Keratinocyte (primary cell): Measurements from ENCODE around the gene PLA2G4C. TPM values are rescaled to one million over a fixed set of nuclear protein-coding genes. Genes with fewer than 3 reads are reported as not detected.

ENCODE experiments used
- DNase-seq: peaks from one replicate; pipeline ENCODE4 v3.0.0-alpha.2; 2011; ENCODE audit warnings: low read depth, missing footprints, low spot score
- FAIRE-seq: peaks from 2 replicates; lab custom pipeline; 2011; peaks lifted over from hg19 to GRCh38; lab: Jason Lieb, UNC
- H2AFZ ChIP-seq: 2 replicates; pipeline ENCODE4 v1.6.0; 2012; ENCODE audit warnings: low read length, control low read depth, inconsistent platforms; ENCODE audit not compliant: control insufficient read depth
- H3K27ac ChIP-seq: 2 replicates; pipeline ENCODE4 v1.5.1; 2011; ENCODE audit warnings: low read length; ENCODE audit not compliant: control insufficient read depth, insufficient read depth
- H3K27me3 ChIP-seq: 3 replicates; pipeline ENCODE4 v1.6.0; 2011; ENCODE audit warnings: low read length; ENCODE audit not compliant: control insufficient read depth, insufficient read depth; ENCODE audit errors: extremely low read depth
- H3K36me3 ChIP-seq, 2 experiments: 2 replicates in 1 of 2; 3 replicates in 1 of 2; pipeline ENCODE4 v1.5.1; 2011; ENCODE audit warnings: low read length in 2 of 2, mild to moderate bottlenecking in 1 of 2; ENCODE audit not compliant: control insufficient read depth in 2 of 2, insufficient read depth in 2 of 2; ENCODE audit errors: extremely low read depth in 1 of 2
- H3K4me1 ChIP-seq: 3 replicates; pipeline ENCODE4 v1.5.1; 2011; ENCODE audit warnings: low read length; ENCODE audit not compliant: control insufficient read depth, insufficient read depth; ENCODE audit errors: extremely low read depth
- H3K4me2 ChIP-seq: 3 replicates; pipeline ENCODE4 v1.6.0; 2011; ENCODE audit warnings: low read depth, low read length; ENCODE audit not compliant: control insufficient read depth, insufficient read depth; ENCODE audit errors: extremely low read depth
- H3K4me3 ChIP-seq, 3 experiments: fragments of 200-600 bp in 1 of 3; sonication (generic) in 1 of 3; 2 replicates in 2 of 3; 3 replicates in 1 of 3; pipeline ENCODE4 v1.5.1; 2011 to 2016; ENCODE audit warnings: low read length in 3 of 3, mild to moderate bottlenecking in 3 of 3, control low read depth in 2 of 3, inconsistent platforms in 1 of 3, low read depth in 1 of 3, mixed read lengths in 1 of 3, mixed run types in 1 of 3, moderate library complexity in 1 of 3; ENCODE audit not compliant: control insufficient read depth in 2 of 3, insufficient read depth in 2 of 3; ENCODE audit errors: extremely low read depth in 1 of 3
- H3K79me2 ChIP-seq: 2 replicates; pipeline ENCODE4 v1.6.0; 2012; ENCODE audit warnings: low read length; ENCODE audit not compliant: control insufficient read depth, insufficient read depth
- H3K9ac ChIP-seq: 3 replicates; pipeline ENCODE4 v1.6.0; 2011; ENCODE audit warnings: low read length; ENCODE audit not compliant: control insufficient read depth, insufficient read depth; ENCODE audit errors: extremely low read depth
- H3K9me1 ChIP-seq: 3 replicates; pipeline ENCODE4 v1.6.0; 2011; ENCODE audit warnings: low read length; ENCODE audit not compliant: control insufficient read depth, insufficient read depth; ENCODE audit errors: extremely low read depth
- H3K9me3 ChIP-seq: 2 replicates; pipeline ENCODE4 v1.5.1; 2012; ENCODE audit warnings: low read depth, low read length; ENCODE audit not compliant: control insufficient read depth
- H4K20me1 ChIP-seq: 3 replicates; pipeline ENCODE4 v1.6.0; 2011; ENCODE audit warnings: low read length; ENCODE audit not compliant: control insufficient read depth, insufficient read depth; ENCODE audit errors: extremely low read depth
- CTCF ChIP-seq, 3 experiments: IDR thresholded peaks in 1 of 3; conservative IDR thresholded peaks in 1 of 3; optimal IDR thresholded peaks in 1 of 3; 2 replicates in 2 of 3; 3 replicates in 1 of 3; pipeline versions ENCODE3 to v1.5.1; 2011; ENCODE audit warnings: low read length in 3 of 3, mild to moderate bottlenecking in 3 of 3, moderate library complexity in 2 of 3, control low read depth in 1 of 3, inconsistent platforms in 1 of 3; ENCODE audit not compliant: insufficient read depth in 2 of 3; ENCODE audit errors: extremely low read depth in 1 of 3
- EZH2 ChIP-seq: IDR thresholded peaks from one replicate; pipeline ENCODE4 v1.6.1; 2012; ENCODE audit warnings: inconsistent platforms, mild to moderate bottlenecking, low read length, moderate library complexity
- dilution Hi-C: fragments of 300-500 bp; cut with MboI; formaldehyde crosslinking; loops from one replicate; pipeline ENCODE4 v1.7.0; 2020; ENCODE audit warnings: low sequenced_read_pairs; ENCODE audit not compliant: extremely low pct_ligation_motif_present
- polyA plus RNA-seq, 5 experiments: library from polyadenylated mRNA; depleted of rRNA in 3 of 5; stranded (reverse) in 3 of 5; stranded (forward) in 1 of 5; unstranded in 1 of 5; fragments of >200 nt; gene quantifications; 1 replicate in 1 of 5; 2 replicates in 3 of 5; 3 replicates in 1 of 5; pipeline versions ENCODE4 v1.2.1 to v1.2.3, GENCODE V29; 2011 to 2012; ENCODE audit warnings: missing spikeins in 2 of 5, low read depth in 1 of 5, low replicate concordance in 1 of 5

Gene PLA2G4C
- polyA plus RNA-seq, 1 donor (not counting 4 experiments of a cell fraction or from before 2014, with no cell fraction given) = 0.35 TPM

GRCh38 chr19:48135411-48135810 lies 24.8 kb upstream of the PLA2G4C start:
- no peak overlapping the region for H3K4me3 ChIP-seq
- no peaks in the 10 kb centered on the region for H3K9me1 ChIP-seq
- FAIRE-seq = no peak
- no peak overlapping the region for H3K27ac ChIP-seq
- DNase-seq = no peak
- H3K27me3 ChIP-seq = no peaks in the 10 kb centered on the region
- H3K4me1 ChIP-seq = peaks cover 2% of the 10 kb centered on the region
- peaks cover 0 to 14% of the 10 kb centered on the region in 2 experiments for H3K36me3 ChIP-seq
- H3K9ac ChIP-seq = no peak overlapping the region
- dilution Hi-C loops = no loop called here
- no peak for TF ChIP-seq CTCF (optimal IDR thresholded peaks at IDR 0.05 in 1 of 3, IDR thresholded peaks at IDR 0.05 in 1 of 3, conservative IDR thresholded peaks at IDR 0.05 in 1 of 3; ENCODE audit: extremely low read depth in 1 of 3, insufficient read depth in 2 of 3, low read length in 3 of 3)
- TF ChIP-seq EZH2 = no peak
- no peak overlapping the region for H3K4me2 ChIP-seq
- no peaks in the 10 kb centered on the region for H4K20me1 ChIP-seq
- H3K9me3 ChIP-seq = no peaks in the 10 kb centered on the region
- H2AFZ ChIP-seq = no peak overlapping the region
- H3K79me2 ChIP-seq = no peaks in the 10 kb centered on the region

GRCh38 chr19:48133094-48133493 lies 22.5 kb upstream of the PLA2G4C start:
- H3K9me1 ChIP-seq = no peaks in the 10 kb centered on the region
- no peaks in the 10 kb centered on the region for H3K27me3 ChIP-seq
- no peak for DNase-seq
- peaks cover 2% of the 10 kb centered on the region for H3K4me1 ChIP-seq
- TF ChIP-seq EZH2 (no peak), CTCF (optimal IDR thresholded peaks at IDR 0.05 in 1 of 3, IDR thresholded peaks at IDR 0.05 in 1 of 3, conservative IDR thresholded peaks at IDR 0.05 in 1 of 3; ENCODE audit: extremely low read depth in 1 of 3, insufficient read depth in 2 of 3, low read length in 3 of 3) (no peak)
- no peaks in the 10 kb centered on the region for H3K79me2 ChIP-seq
- H3K9ac ChIP-seq = no peak overlapping the region
- FAIRE-seq = no peak
- peaks cover 0 to 10% of the 10 kb centered on the region in 2 experiments for H3K36me3 ChIP-seq
- no peak overlapping the region for H3K4me3 ChIP-seq
- dilution Hi-C loops = no loop called here
- H3K27ac ChIP-seq = no peak overlapping the region
- no peaks in the 10 kb centered on the region for H4K20me1 ChIP-seq
- no peak overlapping the region for H2AFZ ChIP-seq
- H3K4me2 ChIP-seq = no peak overlapping the region
- H3K9me3 ChIP-seq = no peaks in the 10 kb centered on the region
